NCI-H774 (cell line): Measurements from ENCODE around the gene ARL6IP4.

Experiments
- DNase-seq: peaks from one replicate; lab custom pipeline; 2025; lab: John Stamatoyannopoulos, UW

ARL6IP4 gene

GRCh38 chr12:122990961-122991622 lies 10.6 kb downstream of the ARL6IP4 start:
- DNase-seq: no peak

- no peak for DNase-seq
Observed at GRCh38 chr12:122991623-122992275, 11.3 kb downstream of the ARL6IP4 start.

GRCh38 chr12:122992386-122992785 lies 11.9 kb downstream of the ARL6IP4 start:
- no peak for DNase-seq

GRCh38 chr12:122994140-122994675 lies 13.7 kb downstream of the ARL6IP4 start:
- DNase-seq: no peak

GRCh38 chr12:122994781-122995502 lies 14.5 kb downstream of the ARL6IP4 start:
- no peak for DNase-seq

- DNase-seq: no peak
Observed at GRCh38 chr12:122995503-122996187, 15.2 kb downstream of the ARL6IP4 start.

- DNase-seq: no peak
Observed at GRCh38 chr12:122996188-122996601, 15.7 kb downstream of the ARL6IP4 start.

- no peak for DNase-seq
Observed at GRCh38 chr12:122996621-122997342, 16.3 kb downstream of the ARL6IP4 start.

GRCh38 chr12:122997343-122998250 lies 17.1 kb downstream of the ARL6IP4 start:
- DNase-seq: no peak

- DNase-seq: no peak
Observed at GRCh38 chr12:122998316-122998715, 17.8 kb downstream of the ARL6IP4 start.

- DNase-seq: no peak
Observed at GRCh38 chr12:122999196-122999946, 18.9 kb downstream of the ARL6IP4 start.

- no peak for DNase-seq
Observed at GRCh38 chr12:122999986-123000420, 19.5 kb downstream of the ARL6IP4 start.

- DNase-seq: no peak
Observed at GRCh38 chr12:123000578-123000977, 20.1 kb downstream of the ARL6IP4 start.

GRCh38 chr12:123001464-123001863 lies 21.0 kb downstream of the ARL6IP4 start:
- no peak for DNase-seq

- no peak for DNase-seq
Observed at GRCh38 chr12:123003257-123003656, 22.8 kb downstream of the ARL6IP4 start.

- no peak for DNase-seq
Observed at GRCh38 chr12:123004287-123004686, 23.8 kb downstream of the ARL6IP4 start.

GRCh38 chr12:123005081-123005626 lies 24.7 kb downstream of the ARL6IP4 start:
- no peak for DNase-seq

GRCh38 chr12:123006977-123007376 lies 26.5 kb downstream of the ARL6IP4 start:
- no peak for DNase-seq

- DNase-seq: no peak
Observed at GRCh38 chr12:123010110-123010509, 29.6 kb downstream of the ARL6IP4 start.
